HG02970 (cell line): ENCODE results near the gene CLSTN2.

Experiments
- ATAC-seq: cut with Tn5 transposase; IDR thresholded peaks from one replicate; pipeline ENCODE4 v1.9.1; 2021; ENCODE audit warnings: mild to moderate bottlenecking, moderate library complexity, moderate number of reproducible peaks; ENCODE audit not compliant: unreplicated experiment, low FRiP score

The CLSTN2 gene

GRCh38 chr3:140088513-140088912 is 153.5 kb downstream of the CLSTN2 start:
- ATAC-seq = no peak

GRCh38 chr3:140089403-140090072 is 154.6 kb downstream of the CLSTN2 start:
- no peak for ATAC-seq

- no peak for ATAC-seq
Observed at GRCh38 chr3:140091143-140091542, 156.2 kb downstream of the CLSTN2 start.

- no peak for ATAC-seq
Observed at GRCh38 chr3:140092848-140093536, 158.0 kb downstream of the CLSTN2 start.

GRCh38 chr3:140093742-140094141 is 158.8 kb downstream of the CLSTN2 start:
- ATAC-seq = no peak

- ATAC-seq = no peak
Observed at GRCh38 chr3:140094487-140094886, 159.5 kb downstream of the CLSTN2 start.

GRCh38 chr3:140096037-140096436 is 161.1 kb downstream of the CLSTN2 start:
- no peak for ATAC-seq

GRCh38 chr3:140097874-140098635 is 163.1 kb downstream of the CLSTN2 start:
- no peak for ATAC-seq

GRCh38 chr3:140100479-140100878 is 165.5 kb downstream of the CLSTN2 start:
- no peak for ATAC-seq

GRCh38 chr3:140103166-140103565 is 168.2 kb downstream of the CLSTN2 start:
- ATAC-seq = no peak

- no peak for ATAC-seq
Observed at GRCh38 chr3:140103986-140104645, 169.1 kb downstream of the CLSTN2 start.

- no peak for ATAC-seq
Observed at GRCh38 chr3:140113996-140114788, 179.2 kb downstream of the CLSTN2 start.

GRCh38 chr3:140114789-140115080 is 179.8 kb downstream of the CLSTN2 start:
- ATAC-seq = no peak

GRCh38 chr3:140117096-140117526 is 182.1 kb downstream of the CLSTN2 start:
- no peak for ATAC-seq

- ATAC-seq = no peak
Observed at GRCh38 chr3:140122183-140122582, 187.2 kb downstream of the CLSTN2 start.

GRCh38 chr3:140128217-140128616 is 193.2 kb downstream of the CLSTN2 start:
- no peak for ATAC-seq

GRCh38 chr3:140128631-140129030 is 193.6 kb downstream of the CLSTN2 start:
- no peak for ATAC-seq

- ATAC-seq = no peak
Observed at GRCh38 chr3:140129768-140130284, 194.8 kb downstream of the CLSTN2 start.

- ATAC-seq = no peak
Observed at GRCh38 chr3:140131895-140132294, 196.9 kb downstream of the CLSTN2 start.
